K562 (cell line): ENCODE measurements around the gene HMCN1. TPM values are rescaled to one million over a fixed set of nuclear protein-coding genes. Genes with fewer than 3 reads are reported as not detected.

Source experiments
- AFF1 ChIP-seq, 2 experiments: fragments of 450-650 bp; IDR thresholded peaks; 2 replicates each; pipeline ENCODE4 v1.6.1; 2018; ENCODE audit warnings: mild to moderate bottlenecking in 2 of 2, low read depth in 1 of 2; ENCODE audit not compliant: partially characterized antibody in 2 of 2
- GTF2E2 ChIP-seq: fragments of 200-800 bp; sonication (Bioruptor generic); IDR thresholded peaks from 2 replicates; pipeline ENCODE4 v1.6.1; 2016; ENCODE audit warnings: missing genetic modification characterization, missing compliant biosample characterization
- HIVEP1 ChIP-seq: fragments of 250-450 bp; sonication (Bioruptor Pico); IDR thresholded peaks from 2 replicates; pipeline ENCODE4 v1.4.0; 2020; ENCODE audit warnings: mild to moderate bottlenecking
- NUFIP1 ChIP-seq: fragments of 450-650 bp; IDR thresholded peaks from 2 replicates; pipeline ENCODE4 v1.6.1; 2018; ENCODE audit not compliant: partially characterized antibody
- RBM14 ChIP-seq: fragments of 200-400 bp; formaldehyde crosslinking; IDR thresholded peaks from 2 replicates; pipeline ENCODE4 v1.6.1; 2018; ENCODE audit warnings: low read depth, mild to moderate bottlenecking, low read length, moderate library complexity, borderline replicate concordance; ENCODE audit not compliant: insufficient read depth
- RBM34 ChIP-seq: fragments of 200-400 bp; formaldehyde crosslinking; IDR thresholded peaks from 2 replicates; pipeline ENCODE4 v1.6.1; 2018; ENCODE audit warnings: low read length, borderline replicate concordance; ENCODE audit not compliant: insufficient read depth
- SP2 ChIP-seq: IDR thresholded peaks from 2 replicates; pipeline ENCODE4 v1.6.1; 2011; ENCODE audit warnings: mild to moderate bottlenecking, low read depth, low read length, moderate library complexity; ENCODE audit not compliant: poor library complexity, severe bottlenecking; ENCODE audit errors: extremely low read depth
- TAF9B ChIP-seq: fragments of 450-650 bp; IDR thresholded peaks from 2 replicates; pipeline ENCODE4 v1.6.1; 2018; ENCODE audit warnings: mild to moderate bottlenecking; ENCODE audit not compliant: partially characterized antibody
- ZNF121 ChIP-seq: sonication (generic); formaldehyde crosslinking; conservative IDR thresholded peaks from 2 replicates; pipeline ENCODE4 v1.8.0; 2022; ENCODE audit warnings: missing genetic modification reagents
- ZNF280A ChIP-seq: fragments of 450-650 bp; IDR thresholded peaks from 2 replicates; pipeline ENCODE4 v1.6.1; 2018; ENCODE audit warnings: mild to moderate bottlenecking, low read depth; ENCODE audit not compliant: partially characterized antibody
- ZNF551 ChIP-seq: fragments of 250-450 bp; sonication (Bioruptor Pico); IDR thresholded peaks from 2 replicates; pipeline ENCODE4 v1.5.0; 2021; ENCODE audit warnings: mild to moderate bottlenecking, moderate library complexity
- polyA plus RNA-seq, 8 experiments: library from polyadenylated mRNA; depleted of rRNA in 4 of 8; stranded (reverse) in 5 of 8; unstranded in 3 of 8; fragments of >200 nt; fragmentation: Nextera tagmentation in 2 of 8; fragmentation: Illumina TruSeq in 1 of 8; extraction: Ambion mirVana in 2 of 8; extraction: Trizol in 1 of 8; gene quantifications; 2 replicates each; pipeline versions ENCODE4 v1.2.1 to v1.2.3, GENCODE V29; 2011 to 2014; ENCODE audit warnings: inconsistent platforms in 1 of 8, missing spikeins in 1 of 8
- total RNA-seq, 7 experiments: library from RNA; depleted of rRNA in 6 of 7; stranded (reverse); fragments of >200 nt in 6 of 7; fragmentation: Illumina TruSeq in 2 of 7; extraction: Trizol in 2 of 7; gene quantifications; 2 replicates each; pipeline versions ENCODE4 v1.2.1 to v1.2.3, GENCODE V29; 2011 to 2021; ENCODE audit warnings: low replicate concordance in 1 of 7

The HMCN1 gene
- total and polyA plus RNA-seq, 9 of the 15 experiments (the other 6 are each of a cell fraction or from before 2014, with no cell fraction given): 0.07 to 0.36 (median 0.21) TPM

- TF ChIP-seq AFF1 (IDR thresholded peaks at IDR 0.05; ENCODE audit: low read depth in 1 of 2, partially characterized antibody in 2 of 2): no peak
- no peak for TF ChIP-seq GTF2E2 (tag)
- TF ChIP-seq RBM14: no peak
- TF ChIP-seq ZNF280A: no peak
- TF ChIP-seq TAF9B: no peak
- no peak for TF ChIP-seq ZNF121 (CRISPR knock-in tag)
- TF ChIP-seq ZNF551 (CRISPR knock-in tag): no peak
- TF ChIP-seq HIVEP1 (CRISPR knock-in tag): no peak
- TF ChIP-seq SP2: no peak
- TF ChIP-seq RBM34: no peak
- no peak for TF ChIP-seq NUFIP1
These were observed 288.0 kb downstream of the HMCN1 start (continued) for GRCh38 chr1:186022184-186022583.
